Psoas muscle (tissue), 8 donors: ENCODE data around the gene GGACT. TPM values are rescaled to one million over a fixed set of nuclear protein-coding genes. Genes with fewer than 3 reads are reported as not detected.

Source experiments
- ATAC-seq, 4 donors: fragments of 200-7000 bp; cut with Tn5 transposase; one replicate each; pipeline ENCODE4 v1.9.1; 2020; ENCODE audit warnings: moderate library complexity in 3 of 4, mild to moderate bottlenecking in 2 of 4
- DNase-seq, 2 donors: peaks; one replicate each; pipeline ENCODE4 v3.0.0-alpha.2; 2020
- H3K27ac ChIP-seq: fragments of 200-600 bp; one replicate; pipeline ENCODE4 v1.8.0; 2022
- H3K27me3 ChIP-seq, 3 donors: fragments of 200-600 bp in 1 of 3; one replicate each; pipeline versions ENCODE4 v1.6.1 to v1.8.0; 2013 to 2022; ENCODE audit warnings: low read length in 2 of 3, mild to moderate bottlenecking in 2 of 3, moderate library complexity in 1 of 3; ENCODE audit not compliant: insufficient read depth in 3 of 3
- H3K36me3 ChIP-seq, 2 donors: fragments of 200-600 bp in 1 of 2; one replicate each; pipeline versions ENCODE4 v1.6.1 to v1.8.0; 2013 to 2022; ENCODE audit warnings: low read depth in 1 of 2, mild to moderate bottlenecking in 1 of 2, moderate library complexity in 1 of 2; ENCODE audit not compliant: insufficient read depth in 1 of 2
- H3K4me1 ChIP-seq: fragments of 200-600 bp; one replicate; pipeline ENCODE4 v1.8.0; 2022
- H3K4me3 ChIP-seq: fragments of 200-600 bp; one replicate; pipeline ENCODE4 v1.8.0; 2022; ENCODE audit warnings: mild to moderate bottlenecking
- H3K9me3 ChIP-seq: fragments of 200-600 bp; one replicate; pipeline ENCODE4 v1.8.0; 2022
- CTCF ChIP-seq: fragments of 200-600 bp; IDR thresholded peaks from one replicate; pipeline ENCODE4 v1.8.0; 2022; ENCODE audit warnings: antibody characterized with exemption
- WGBS, 3 donors: extraction: QIAGEN DNeasy Blood & Tissue Kit; methylation state at CpG; one replicate each; pipeline versions ENCODE4 v1.1.6 to v1.1.7; 2013; 5-methylcytosine and 5-hydroxymethylcytosine counted together
- intact Hi-C, 2 donors: fragments of 100-400 bp; cut with DNase I; formaldehyde crosslinking; loops; one replicate each; pipeline versions ENCODE4 v1.11.0 to v1.14.2; 2022
- polyA plus RNA-seq, 3 donors: library from polyadenylated mRNA; stranded (reverse); fragments of 200-250 nt; gene quantifications; one replicate each; pipeline ENCODE4 v1.2.3, GENCODE V29; 2013
- total RNA-seq, 4 donors: library from RNA; stranded (reverse); fragmentation: NEBNext Ultra II Directional in 2 of 4; extraction: Animal tissue kit (Norgen Biotek cat#: 25700) in 2 of 4; gene quantifications; one replicate each; pipeline versions ENCODE4 v1.2.1 to v1.2.4, GENCODE V29; 2021 to 2023
- donor health status: healthy with polysubstance abuse.
- donor health status: DM: no; HTN: no; CAD: no; lungs with moderate emphysema.
- donor health status: Bipolar disorder and iron deficiency.
- donor health status: healthy.
- donor health status: DM: yes; HTN: yes; CAD: no.
- donor health status: DM: no; HTN: no; CAD: no.
- donor health status: DM: no; HTN: no; CAD: no.
- donor health status: DM: yes; HTN: yes; CAD: no.

GGACT gene
- total and polyA plus RNA-seq, 7 donors = 0.44 to 4.4 (median 1.6) TPM

GRCh38 chr13:100636004-100636403, 47.4 kb upstream of the GGACT start:
- no peaks in the 10 kb centered on the region for H3K27me3 ChIP-seq
- no peaks in the 10 kb centered on the region for H3K9me3 ChIP-seq
- no peak overlapping the region for H3K4me3 ChIP-seq
- no peak overlapping the region for H3K27ac ChIP-seq
- no peak for TF ChIP-seq CTCF
- peaks cover 11 to 55% of the 10 kb centered on the region in 2 donors for H3K36me3 ChIP-seq
- no peaks in the 10 kb centered on the region for H3K4me1 ChIP-seq
- 69 to 77% (median 72%) methylated on average over 7 of the region's 7 CpGs for WGBS, 3 donors
- ATAC-seq (no peak), DNase-seq (no peak)
- intact Hi-C loops = no loop called here

DNA sequence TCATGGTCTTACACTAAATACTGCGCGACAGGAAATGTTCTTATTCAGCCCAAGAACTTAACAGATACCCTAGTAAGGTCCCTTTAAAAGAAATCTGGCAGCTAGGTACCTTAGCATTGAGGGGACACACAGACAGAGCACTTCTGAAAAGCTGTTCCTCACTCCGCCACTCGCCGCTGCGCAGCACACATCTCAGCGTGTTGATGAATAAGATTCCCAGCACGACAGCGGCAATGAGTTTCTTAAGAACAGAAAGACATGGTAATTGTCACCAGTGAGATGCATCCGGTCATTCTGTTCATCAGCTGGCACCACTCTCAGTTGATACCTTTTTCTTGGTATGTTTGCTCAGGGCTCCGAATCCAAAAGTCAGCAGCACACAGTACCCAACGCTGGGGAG, 46.1 kb upstream of the GGACT start:
- 90 to 97% (median 93%) methylated on average over 12 of the region's 12 CpGs for WGBS, 3 donors
- Histone ChIP-seq H3K9me3 (no peaks in the 10 kb centered on the region), H3K27ac (no peak overlapping the region), H3K4me3 (no peak overlapping the region), H3K4me1 (no peaks in the 10 kb centered on the region), H3K27me3 (no peaks in the 10 kb centered on the region), H3K36me3 (peaks cover 11 to 62% of the 10 kb centered on the region in 2 donors)
- ATAC-seq = no peak
- DNase-seq = no peak
- intact Hi-C loops = loop anchor here in 1 of 2 donors (1.0 kb wide), 1 partner anchor 23 kb away; no protein-coding TSS in a partner anchor
- no peak for TF ChIP-seq CTCF

DNA sequence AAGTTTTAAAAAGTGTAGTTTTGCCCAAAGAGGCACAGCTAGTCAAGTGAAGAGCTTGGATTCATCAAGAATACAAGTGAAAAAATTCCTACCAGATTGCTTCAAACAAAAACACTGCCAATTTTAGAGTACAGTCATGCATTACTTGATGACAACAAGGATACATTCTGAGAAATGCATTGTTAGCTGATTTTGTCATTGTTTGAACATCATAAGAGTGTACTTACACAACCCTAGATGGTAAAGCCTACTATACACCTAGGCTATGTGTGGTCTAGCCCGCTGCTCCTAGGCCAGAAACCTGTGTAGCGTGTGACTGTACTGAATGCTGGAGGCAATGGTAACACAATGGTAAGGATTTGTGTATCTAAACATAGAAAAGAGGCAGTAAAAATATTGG, 44.9 kb upstream of the GGACT start:
- TF ChIP-seq CTCF = no peak
- no peak for DNase-seq
- H3K27ac ChIP-seq = no peak overlapping the region
- 97 to 100% (median 98%) methylated on average over 2 of the region's 2 CpGs for WGBS, 3 donors
- no peak for ATAC-seq
- no peaks in the 10 kb centered on the region for H3K9me3 ChIP-seq
- peaks cover 14 to 69% of the 10 kb centered on the region in 2 donors for H3K36me3 ChIP-seq
- H3K4me3 ChIP-seq = no peak overlapping the region
- H3K4me1 ChIP-seq = no peaks in the 10 kb centered on the region
- intact Hi-C loops = no loop called here
- H3K27me3 ChIP-seq = no peaks in the 10 kb centered on the region

DNA sequence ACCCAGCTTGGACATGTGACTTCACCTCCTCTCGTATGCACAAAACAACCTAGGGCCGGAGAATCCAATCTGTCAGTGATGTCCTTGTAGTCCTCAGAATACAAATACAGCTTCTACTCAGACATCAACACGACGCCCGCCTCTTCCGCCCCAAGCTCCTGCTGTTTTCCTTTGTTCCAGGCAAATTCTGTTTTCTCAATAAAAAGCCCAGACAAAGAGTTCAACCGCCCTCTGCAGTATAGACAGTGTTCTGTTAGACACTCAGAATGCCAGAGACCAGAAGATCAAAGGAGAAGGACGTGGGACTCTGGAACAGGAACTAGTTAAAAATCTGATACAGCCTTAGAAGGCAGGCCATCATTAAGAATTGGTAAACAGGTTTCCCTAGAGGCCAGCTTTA, 42.0 kb upstream of the GGACT start:
- no peaks in the 10 kb centered on the region for H3K9me3 ChIP-seq
- DNase-seq = no peak
- WGBS, 3 donors = 81 to 85% (median 82%) methylated on average over 8 of the region's 8 CpGs
- intact Hi-C loops = no loop called here
- H3K27ac ChIP-seq = no peak overlapping the region
- ATAC-seq = no peak
- H3K27me3 ChIP-seq = no peaks in the 10 kb centered on the region
- no peak for TF ChIP-seq CTCF
- H3K36me3 ChIP-seq = peaks cover 12 to 59% of the 10 kb centered on the region in 2 donors
- no peaks in the 10 kb centered on the region for H3K4me1 ChIP-seq
- H3K4me3 ChIP-seq = no peak overlapping the region

- no peak for ATAC-seq
- 79 to 82% (median 81%) methylated on average over 15 of the region's 15 CpGs for WGBS, 3 donors
- H3K4me3 ChIP-seq = no peak overlapping the region
- H3K4me1 ChIP-seq = no peaks in the 10 kb centered on the region
- TF ChIP-seq CTCF = no peak
- intact Hi-C loops = no loop called here
- H3K27ac ChIP-seq = no peak overlapping the region
- H3K36me3 ChIP-seq = peaks cover 3 to 50% of the 10 kb centered on the region in 2 donors
- no peaks in the 10 kb centered on the region for H3K27me3 ChIP-seq
- no peaks in the 10 kb centered on the region for H3K9me3 ChIP-seq
- DNase-seq = no peak
These were observed 38.5 kb upstream of the GGACT start for GRCh38 chr13:100627120-100627519.
